Measurements from ENCODE around the gene UBAC1. TPM values are rescaled to one million over a fixed set of nuclear protein-coding genes. Genes with fewer than 3 reads are reported as not detected.

Gene UBAC1
- total RNA-seq, 1 experiment from 2014 or later: 60.6 TPM

DNA sequence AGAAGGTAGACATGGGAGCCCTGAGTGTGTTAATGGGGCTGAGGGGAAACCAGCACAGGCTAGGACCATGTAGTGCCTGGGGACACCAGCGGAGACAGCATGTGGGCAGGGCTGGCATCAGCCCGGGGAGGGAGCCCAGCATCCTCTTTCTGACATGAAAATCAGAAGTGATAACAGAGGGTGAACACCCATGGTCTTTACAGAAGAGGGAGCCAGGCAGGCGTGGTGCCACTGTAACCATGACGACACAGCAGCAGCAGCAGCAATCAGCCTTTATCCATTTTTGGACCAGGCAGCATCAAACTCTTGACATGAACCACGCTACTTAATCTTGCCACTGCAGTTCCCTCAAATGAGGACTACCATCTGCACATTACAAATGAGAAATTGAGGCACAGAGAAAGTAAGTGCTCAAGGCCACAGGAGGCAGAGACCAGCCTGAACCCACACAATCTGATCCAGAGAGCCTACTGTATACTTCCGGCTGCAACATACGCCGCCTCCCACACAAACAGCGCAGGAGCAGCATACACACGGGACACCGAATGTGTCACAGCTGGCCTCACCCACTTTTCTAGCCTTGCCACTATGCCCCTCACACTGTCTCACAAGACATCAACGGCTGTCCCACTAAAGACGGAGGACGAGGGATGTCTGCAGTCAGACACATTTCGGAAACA, 77.6 kb downstream of the UBAC1 start:
- peaks cover 25% of the 10 kb centered on the region for H3K4me1 ChIP-seq

More for the DNA sequence above, 77.6 kb downstream of the UBAC1 start:
- Histone ChIP-seq H3K36me3 (peaks cover 3% of the 10 kb centered on the region; the same call in 1 of the 2 replicates), H3K9me3 (replicated peaks) (no peaks in the 10 kb centered on the region), H3K27me3 (no peaks in the 10 kb centered on the region), H3K27ac (no peak overlapping the region), H3K4me3 (no peak overlapping the region)
- DNase-seq: no peak

Other genes with a start within 250 kb of the UBAC1 start
- gene CAMSAP1, start 53.8 kb downstream of the UBAC1 start, total RNA-seq (2014; rRNA removed; shearing (Covaris generic)): 34.4 and 42.3 TPM in 2 replicates
- gene NACC2, start 133.9 kb upstream of the UBAC1 start, total RNA-seq (2014; rRNA removed; shearing (Covaris generic)): 3.6 and 4.4 TPM in 2 replicates
- gene TMEM250, start 157.5 kb upstream of the UBAC1 start, total RNA-seq (2014; rRNA removed; shearing (Covaris generic)): 31.8 and 34.0 TPM in 2 replicates
- not detected in 2 replicates for gene LHX3, start 243.8 kb upstream of the UBAC1 start, total RNA-seq (2014; rRNA removed; shearing (Covaris generic))

Data from SJCRH30 (cell line).